ENCODE results near the gene GPR137. TPM values are rescaled to one million over a fixed set of nuclear protein-coding genes. Genes with fewer than 3 reads are reported as not detected.

The GPR137 gene
- total and polyA plus RNA-seq, 9 of the 15 experiments (the other 6 are each of a cell fraction or from before 2014, with no cell fraction given) = 0.32 to 26.7 (median 10.7) TPM

- peak; percentile 90 for TF ChIP-seq ZFP36 (IDR thresholded peaks at IDR 0.05; ENCODE audit: low read depth, low read length, partially characterized antibody)
Measured at GRCh38 chr11:64246621-64246870, 39.1 kb upstream of the GPR137 start (continued).

GRCh38 chr11:64246871-64247728, 38.5 kb upstream of the GPR137 start, which contains the start of gene PPP1R14B:
Gene PPP1R14B (minus strand): TSS chr11:64246943. CDS start chr11:64246673, 270 bp downstream.
- H3K4me2 ChIP-seq (ENCODE audit: insufficient read depth, low read length) = peak within 1 kb of the TSS; percentile 99
- in situ Hi-C loops (cut with MboI) = no loop called here
- CTCF ChIA-PET (ENCODE audit: low intra/inter-chr PET ratio) = no interaction called here
- no peaks in the 10 kb centered on the region for H3K9me3 ChIP-seq (replicated peaks; ENCODE audit: control insufficient read depth, insufficient read depth, low read depth, low read length)
- intact Hi-C loops (cut with micrococcal nuclease) = loop anchor here (2.0 to 10.0 kb wide), 3 partner anchors 22 to 58 kb away; partner anchors contain the start of genes CATSPERZ, ESRRA and FERMT3
- peak within 1 kb of the TSS; percentile 71 for H2AFZ ChIP-seq (ENCODE audit: low read depth, low read length)
- WGBS (ENCODE audit: insufficient coverage, low coverage, missing lambda C conversion rate) = 1% methylated on average over 62 of the region's 74 CpGs
- H3K27me3 ChIP-seq (ENCODE audit: control insufficient read depth in 2 of 2, insufficient read depth in 2 of 2, low read length in 2 of 2) = no peaks in the 10 kb centered on the region
- peaks cover 42 to 92% of the 10 kb centered on the region in 2 experiments for H3K4me1 ChIP-seq (replicated peaks in 1 of 2; ENCODE audit: control insufficient read depth in 2 of 2, insufficient read depth in 2 of 2, low read length in 2 of 2)
- POLR2A ChIA-PET = interaction anchor here (0.6 to 7.8 kb wide), 13 partner anchors 9 to 61 kb away, joined by 3 to 58 read pairs (median 4); partner anchors contain the start of genes FERMT3 and STIP1
- H3K79me2 ChIP-seq (ENCODE audit: control insufficient read depth, insufficient read depth, low read length) = peaks cover 50% of the 10 kb centered on the region
- BruUV-seq (replicated peaks) = no TSS peak
- 0 out of 2 replicates have a peak, but pooled peaks cover 2% of the 10 kb centered on the region for H4K20me1 ChIP-seq (replicated peaks; ENCODE audit: control insufficient read depth, insufficient read depth, low read length)
- H3K4me3 ChIP-seq = peak within 1 kb of the TSS; percentile 98
- peak; percentile 61 for FAIRE-seq
- peak; percentile 72 to 93 (median 84) for DNase-seq (ENCODE audit: extremely low read depth in 1 of 4, low spot score in 3 of 4)
- no peaks in the 10 kb centered on the region for H3K9me1 ChIP-seq (ENCODE audit: control insufficient read depth, insufficient read depth, low read length)
- ATAC-seq = peak; percentile 78
- H3K9ac ChIP-seq (ENCODE audit: insufficient read depth in 1 of 2, low read depth in 2 of 2, low read length in 2 of 2) = peak within 1 kb of the TSS; percentile 95 to 98
- peaks cover 37% of the 10 kb centered on the region for H3K36me3 ChIP-seq (ENCODE audit: control insufficient read depth, insufficient read depth, low read length)
- H3K27ac ChIP-seq (ENCODE audit: extremely low read depth, low read depth, low read length) = peak within 1 kb of the TSS; percentile 98
- TF ChIP-seq FOXK2 (conservative IDR thresholded peaks at IDR 0.05 in 1 of 2, IDR thresholded peaks at IDR 0.05 in 1 of 2; ENCODE audit: low read depth in 2 of 2) (no peak; a peak in 1 of 4 replicates), TGIF2 (CRISPR knock-in tag; IDR thresholded peaks at IDR 0.05) (peak; percentile 43; the same call in 1 of the 2 replicates), AFF4 (CRISPR knock-in tag; IDR thresholded peaks at IDR 0.05) (peak; percentile 37; the same call in 1 of the 2 replicates), ZNF174 (CRISPR knock-in tag; IDR thresholded peaks at IDR 0.05) (no peak), ZNF408 (CRISPR knock-in tag; IDR thresholded peaks at IDR 0.05; ENCODE audit: low read depth) (no peak), RBM34 (IDR thresholded peaks at IDR 0.05; ENCODE audit: borderline replicate concordance, insufficient read depth, low read length) (no peak), HNRNPK (IDR thresholded peaks at IDR 0.05; ENCODE audit: low read depth, low read length, poor library complexity, severe bottlenecking) (no peak), PREB (CRISPR knock-in tag; IDR thresholded peaks at IDR 0.05) (peak; percentile 51; the same call in 1 of the 2 replicates), FOXP4 (CRISPR knock-in tag; IDR thresholded peaks at IDR 0.05; ENCODE audit: borderline replicate concordance) (no peak), PML (IDR thresholded peaks at IDR 0.05; ENCODE audit: low read length) (no peak), ZNF561 (CRISPR knock-in tag; conservative IDR thresholded peaks at IDR 0.05) (no peak)
